GM18499 (cell line): ENCODE results near the gene TEX55.
"Not testable (repeated sequence)": the region's sequence is repeated elsewhere in the genome, so short reads cannot be mapped to it uniquely, and the experiment has no call there.

Source experiments
- ATAC-seq: cut with Tn5 transposase; IDR thresholded peaks from one replicate; pipeline ENCODE4 v1.9.1; 2021; ENCODE audit warnings: moderate number of reproducible peaks; ENCODE audit not compliant: insufficient read depth, unreplicated experiment

The TEX55 gene

DNA sequence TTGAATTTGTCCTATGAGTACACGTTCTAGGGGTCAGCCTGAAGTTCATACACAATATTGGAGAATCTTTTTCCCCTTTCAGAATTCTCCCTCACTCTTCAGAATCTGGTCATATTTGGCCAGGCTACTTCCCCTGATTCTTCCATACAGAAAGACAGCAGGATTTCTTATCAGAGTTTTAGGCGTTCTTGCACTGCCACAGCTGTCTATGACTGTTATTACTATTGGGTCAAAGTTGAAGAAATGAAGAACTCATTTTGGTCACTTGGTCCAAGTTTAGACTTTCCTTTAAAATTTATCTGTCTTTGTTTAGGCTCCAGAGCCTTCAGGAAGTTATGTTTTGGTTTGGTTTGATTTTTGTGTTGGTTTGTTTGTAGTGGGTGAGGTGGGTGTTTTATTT lies 12.0 kb downstream of the TEX55 start:
- no peak for ATAC-seq

- no peak for ATAC-seq
Measured at GRCh38 chr3:119160361-119160760, 14.4 kb downstream of the TEX55 start.

DNA sequence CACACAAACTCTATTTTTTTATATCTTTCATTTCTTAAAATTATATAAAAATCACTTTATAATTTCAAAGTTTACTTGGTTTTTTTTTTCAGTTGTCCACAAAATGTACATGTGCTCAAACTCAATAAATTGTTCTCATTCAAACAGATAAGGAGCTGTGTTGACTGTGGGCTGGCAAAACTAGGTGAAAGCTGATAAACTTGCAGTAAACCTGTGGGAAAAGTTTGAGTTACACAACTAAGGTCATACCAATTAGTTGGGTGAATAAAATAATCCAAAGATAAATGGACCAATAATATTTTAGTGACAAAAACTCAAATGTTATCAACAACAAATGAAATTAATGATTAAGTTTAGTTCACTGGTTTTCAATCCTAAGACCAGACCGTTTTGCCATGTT lies 14.8 kb downstream of the TEX55 start:
- ATAC-seq, result no peak

DNA sequence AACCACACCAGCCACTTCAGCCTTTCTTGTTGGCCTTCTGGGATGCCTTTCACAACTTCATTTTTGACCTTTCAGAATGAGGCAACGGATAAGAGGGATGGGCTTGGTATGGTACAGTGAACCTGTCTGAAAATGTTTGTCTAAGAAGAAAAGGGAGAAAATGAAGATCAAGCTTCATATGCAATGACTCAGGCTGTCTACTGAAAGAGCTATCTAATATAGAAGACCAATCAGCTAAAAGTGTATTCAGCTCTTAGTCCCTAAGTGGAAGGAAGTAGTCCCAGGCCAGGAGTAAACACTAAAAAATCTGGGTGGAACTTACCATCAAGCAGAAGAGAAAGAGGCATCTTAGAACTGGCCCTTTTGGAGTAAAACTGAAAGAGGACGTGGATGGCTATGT lies 15.3 kb downstream of the TEX55 start:
- ATAC-seq, result no peak

GRCh38 chr3:119164745-119165144 lies 18.8 kb downstream of the TEX55 start:
- ATAC-seq, result not testable (repeated sequence)

DNA sequence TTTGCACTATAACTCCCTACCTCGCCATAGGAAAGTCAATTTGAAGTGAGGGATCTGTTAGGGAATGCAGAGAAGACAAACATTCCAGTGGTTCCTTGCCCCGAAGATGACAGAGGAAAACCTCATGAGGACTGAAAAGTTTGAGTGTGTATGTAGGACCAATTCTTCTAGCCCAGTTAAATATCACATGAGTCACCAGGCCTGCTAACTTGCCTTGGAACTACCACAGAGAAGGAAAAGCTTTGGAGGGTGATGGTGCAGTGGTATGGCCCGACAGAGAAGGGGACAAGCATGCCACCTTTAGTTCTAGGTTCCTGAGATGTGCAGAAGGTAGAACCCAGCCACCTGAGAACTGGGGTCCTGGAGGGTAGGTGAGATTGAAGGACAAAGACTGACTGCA lies 24.9 kb downstream of the TEX55 start:
- ATAC-seq, result no peak

DNA sequence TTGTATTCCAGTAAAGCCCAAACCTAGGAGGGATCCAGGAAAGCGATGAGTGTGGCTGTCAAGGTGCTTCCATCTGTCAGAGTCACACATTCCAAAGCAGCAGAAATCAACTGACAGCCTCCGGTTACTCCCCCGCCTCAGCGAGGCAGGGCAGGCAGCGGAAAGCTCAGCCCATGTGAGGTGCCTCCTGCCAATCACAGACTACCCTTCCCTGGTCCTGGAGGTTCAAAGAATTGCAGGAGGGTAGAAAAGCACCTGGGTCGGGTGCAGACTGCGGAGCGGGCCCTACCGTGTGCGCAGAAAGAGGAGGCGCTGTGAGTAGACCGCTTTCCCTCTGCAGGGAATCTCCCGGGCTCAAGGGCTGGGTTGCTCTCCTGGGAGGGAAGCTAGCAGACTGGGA lies 27.4 kb downstream of the TEX55 start, which contains the start of gene UPK1B:
UPK1B (plus strand) TSS at position 274 of the 400 bp plus-strand sequence. CDS start 13,144 bp downstream, outside the sequence.
- ATAC-seq, result no peak

DNA sequence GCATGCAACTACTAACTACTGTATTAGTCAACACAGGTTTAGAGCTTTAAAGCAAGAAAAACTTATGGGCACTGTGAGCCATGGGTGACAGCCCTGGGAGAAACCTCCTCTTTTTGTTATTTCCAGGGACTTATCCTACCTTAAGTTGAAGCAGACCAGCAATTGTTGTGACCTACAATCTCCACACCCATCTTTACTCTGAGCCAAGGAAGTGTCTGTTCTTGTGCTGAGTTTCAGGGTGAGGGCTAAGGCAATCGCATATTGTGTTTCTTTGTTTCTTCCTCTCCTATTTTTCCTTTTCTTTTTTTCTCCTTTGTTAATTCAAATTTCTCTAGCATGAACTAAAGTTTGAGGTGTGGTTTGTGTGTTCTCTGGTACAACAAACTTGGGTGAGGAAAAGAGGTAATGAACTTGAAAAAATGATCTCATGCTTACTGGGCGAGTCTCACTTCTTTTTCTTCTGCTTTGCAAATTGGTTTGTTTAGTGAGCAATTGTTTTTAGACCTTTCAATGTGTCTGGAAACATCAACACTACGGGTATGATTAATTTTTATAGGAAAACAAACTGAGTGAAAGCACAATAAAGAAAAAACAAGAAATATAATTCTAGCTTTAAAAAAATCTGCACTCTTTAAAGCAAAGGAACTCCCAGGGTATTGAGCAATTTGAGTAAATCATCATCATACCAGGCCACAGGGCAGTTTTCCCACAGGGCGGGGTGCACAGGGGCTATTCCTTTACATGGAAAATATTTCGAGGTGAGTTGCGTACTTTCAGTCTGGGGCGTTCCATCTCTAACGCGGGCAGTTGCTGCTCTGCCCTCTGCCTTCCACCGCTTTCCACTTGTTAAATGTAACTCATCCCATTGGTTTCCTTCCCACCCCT lies 30.1 kb downstream of the TEX55 start:
- no peak for ATAC-seq

- no peak for ATAC-seq
Measured at GRCh38 chr3:119176778-119177177, 30.8 kb downstream of the TEX55 start.

DNA sequence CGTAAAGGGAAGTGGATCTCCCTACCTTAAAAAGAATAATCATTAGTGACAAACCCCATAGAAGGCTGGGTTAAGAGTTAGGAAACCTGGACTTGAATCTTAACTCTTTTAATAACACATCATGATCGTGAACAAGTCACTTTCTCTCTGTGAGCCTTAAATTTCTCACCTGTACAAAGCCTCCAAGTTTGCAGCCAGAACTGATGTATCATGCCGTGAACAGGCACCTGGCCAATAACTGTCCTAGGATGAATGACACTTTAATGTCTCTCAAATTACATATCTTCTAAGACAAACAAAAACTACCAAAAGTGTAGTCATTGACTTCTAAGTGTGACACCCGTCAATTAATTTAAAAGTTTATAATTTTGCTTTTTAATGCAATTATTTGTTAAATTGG lies 31.4 kb downstream of the TEX55 start:
- no peak for ATAC-seq

DNA sequence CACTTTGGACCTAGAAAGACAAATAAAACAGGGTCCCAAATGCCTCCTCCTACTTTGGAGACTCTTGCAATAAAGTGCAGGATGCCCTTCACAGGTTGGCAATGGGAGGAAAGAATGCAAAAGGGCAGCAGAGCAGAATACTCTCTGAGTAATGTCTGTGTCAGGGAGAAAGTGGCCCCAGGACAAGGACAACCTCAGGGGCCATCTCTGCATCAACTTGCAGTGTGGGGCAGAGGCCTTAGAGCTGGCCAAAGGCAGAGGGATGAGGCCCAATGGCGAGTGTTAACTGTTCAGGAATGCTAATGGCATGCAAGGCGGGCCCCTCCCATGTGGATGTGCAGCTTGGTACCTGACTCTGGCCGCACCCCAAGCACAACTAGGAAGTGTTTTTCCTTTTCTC lies 35.8 kb downstream of the TEX55 start:
- ATAC-seq, result no peak

DNA sequence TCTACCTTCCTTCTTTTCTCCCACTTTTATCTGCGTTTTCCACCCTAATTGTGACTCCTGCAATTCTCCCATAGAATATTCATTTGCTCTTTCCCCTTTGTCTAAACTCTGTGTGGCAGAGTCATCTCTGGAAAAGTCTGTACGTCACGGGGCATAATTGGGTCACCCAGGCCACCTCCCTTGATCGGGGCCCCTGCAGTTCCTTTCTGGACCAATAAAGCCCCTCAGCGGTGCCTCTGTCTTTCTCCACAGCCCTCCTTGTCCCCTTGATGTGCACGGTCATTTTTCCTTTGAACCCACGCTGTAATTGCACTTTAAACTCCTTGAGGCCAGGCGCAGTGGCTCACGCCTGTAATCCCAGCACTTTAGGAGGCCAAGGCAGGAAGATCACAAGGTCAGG lies 38.1 kb downstream of the TEX55 start:
- ATAC-seq, result no peak

GRCh38 chr3:119184796-119185570 lies 39.0 kb downstream of the TEX55 start:
- ATAC-seq, result no peak

- no peak for ATAC-seq
Measured at GRCh38 chr3:119187266-119187665, 41.3 kb downstream of the TEX55 start.

- ATAC-seq, result no peak
Measured at GRCh38 chr3:119191800-119192199, 45.8 kb downstream of the TEX55 start.

DNA sequence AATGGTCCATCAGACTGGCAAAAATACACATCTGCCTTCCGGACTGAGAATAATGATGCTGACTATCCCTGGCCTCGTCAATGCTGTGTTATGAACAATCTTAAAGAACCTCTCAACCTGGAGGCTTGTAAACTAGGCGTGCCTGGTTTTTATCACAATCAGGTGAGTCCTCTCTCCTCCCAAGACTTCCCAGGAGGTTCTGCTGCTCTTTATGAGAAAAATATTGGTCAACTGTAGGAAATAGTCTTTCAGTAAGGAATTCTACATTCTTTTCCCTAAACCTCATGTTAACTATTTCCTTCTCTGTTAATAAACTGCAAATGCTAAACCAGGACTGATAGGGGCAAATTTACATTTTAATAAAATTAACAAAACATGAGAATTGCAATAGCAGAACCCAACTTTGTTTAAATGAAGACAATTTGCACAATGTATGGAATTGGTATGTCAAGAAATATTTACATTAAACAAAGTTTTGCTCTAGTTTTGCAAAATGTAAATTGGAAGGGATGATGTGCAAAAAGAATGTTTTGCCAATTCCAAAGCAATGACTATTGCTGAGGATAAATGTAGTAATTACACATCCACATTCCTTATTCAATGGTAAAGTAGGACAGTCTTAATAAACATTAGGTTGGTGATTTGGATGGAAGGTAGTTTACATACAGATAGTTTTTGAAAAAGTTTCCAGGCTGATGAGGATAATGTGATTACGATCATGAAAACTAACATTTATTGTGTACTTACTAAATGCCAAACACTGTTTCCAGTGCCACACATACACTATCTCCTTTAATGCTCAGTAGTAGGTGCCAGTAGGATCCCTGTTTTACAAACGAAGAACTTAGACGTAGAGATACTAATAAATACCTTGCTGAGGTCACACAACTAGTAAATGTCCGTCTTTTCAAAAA lies 48.5 kb downstream of the TEX55 start:
- ATAC-seq, result no peak

- no peak for ATAC-seq
Measured at GRCh38 chr3:119195151-119195476, 49.1 kb downstream of the TEX55 start.

DNA sequence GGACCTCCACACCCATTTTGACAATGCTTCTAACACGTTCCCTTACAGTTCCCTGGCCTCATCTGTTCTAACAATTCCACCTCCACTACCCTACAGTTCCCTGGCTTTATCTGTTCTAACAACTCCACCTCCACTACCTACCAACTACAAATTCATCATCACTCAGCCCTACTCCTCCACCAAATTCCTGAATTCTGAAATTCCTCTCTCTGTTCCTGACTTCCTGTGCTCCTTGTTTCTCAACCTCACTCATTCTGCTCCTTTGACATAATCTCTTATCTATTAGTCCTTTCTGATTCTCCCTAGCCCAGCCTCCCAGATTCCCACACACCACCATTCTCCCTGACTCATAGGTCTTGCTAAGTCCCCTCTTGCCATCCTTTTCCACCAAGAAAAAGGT lies 49.9 kb downstream of the TEX55 start:
- ATAC-seq, result no peak
